NCI-H1436 treated with DMSO at 0.1 percent for 48 hours (cell line): ENCODE data around the gene MAP3K20.
"Not testable (repeated sequence)": the region's sequence is repeated elsewhere in the genome, so short reads cannot be mapped to it uniquely, and the experiment has no call there.

ENCODE experiments used
- DNase-seq: peaks from one replicate; lab custom pipeline; 2025; lab: John Stamatoyannopoulos, UW

The MAP3K20 gene

GRCh38 chr2:173161507-173161906 lies 85.9 kb downstream of the MAP3K20 start:
- no peak for DNase-seq

- DNase-seq, result not testable (repeated sequence)
These were observed 87.7 kb downstream of the MAP3K20 start for GRCh38 chr2:173163357-173163756.

- DNase-seq, result no peak
These were observed 88.8 kb downstream of the MAP3K20 start for GRCh38 chr2:173164396-173164795.

- no peak for DNase-seq
These were observed 90.0 kb downstream of the MAP3K20 start for GRCh38 chr2:173165443-173166238.

- DNase-seq, result no peak
These were observed 95.7 kb downstream of the MAP3K20 start for GRCh38 chr2:173171321-173171720.

- no peak for DNase-seq
These were observed 96.4 kb downstream of the MAP3K20 start for GRCh38 chr2:173171924-173172643.

GRCh38 chr2:173174339-173174738 lies 98.7 kb downstream of the MAP3K20 start:
- DNase-seq, result not testable (repeated sequence)

- no peak for DNase-seq
These were observed 99.6 kb downstream of the MAP3K20 start for GRCh38 chr2:173175222-173175621.

GRCh38 chr2:173181982-173182381 lies 106.3 kb downstream of the MAP3K20 start:
- DNase-seq, result no peak

GRCh38 chr2:173184031-173185004 lies 108.7 kb downstream of the MAP3K20 start:
- no peak for DNase-seq

GRCh38 chr2:173185437-173185836 lies 109.8 kb downstream of the MAP3K20 start:
- DNase-seq, result no peak

- DNase-seq, result no peak
These were observed 112.5 kb downstream of the MAP3K20 start for GRCh38 chr2:173187941-173188788.

GRCh38 chr2:173191601-173192000 lies 116.0 kb downstream of the MAP3K20 start:
- no peak for DNase-seq

GRCh38 chr2:173192071-173192470 lies 116.4 kb downstream of the MAP3K20 start:
- no peak for DNase-seq

GRCh38 chr2:173193925-173194324 lies 118.3 kb downstream of the MAP3K20 start:
- no peak for DNase-seq

- no peak for DNase-seq
These were observed 119.5 kb downstream of the MAP3K20 start for GRCh38 chr2:173195100-173195499.

- DNase-seq, result no peak
These were observed 120.4 kb downstream of the MAP3K20 start for GRCh38 chr2:173196080-173196479.

- DNase-seq, result no peak
These were observed 121.0 kb downstream of the MAP3K20 start for GRCh38 chr2:173196638-173197037.

- DNase-seq, result no peak
These were observed 122.7 kb downstream of the MAP3K20 start for GRCh38 chr2:173198327-173198726.

- DNase-seq, result no peak
These were observed 123.6 kb downstream of the MAP3K20 start for GRCh38 chr2:173199294-173199693.

GRCh38 chr2:173202570-173202969 lies 126.9 kb downstream of the MAP3K20 start:
- no peak for DNase-seq
